IMR-90 (cell line): ENCODE results near the gene LAPTM5. TPM values are rescaled to one million over a fixed set of nuclear protein-coding genes. Genes with fewer than 3 reads are reported as not detected.

Source experiments
- ATAC-seq: fragments of 200-7000 bp; cut with Tn5 transposase; 2 replicates; pipeline ENCODE4 v1.9.1; 2020; ENCODE audit warnings: low read depth, mild to moderate bottlenecking, moderate library complexity
- BruUV-seq: library from RNA; stranded (reverse); fragments of 400-500 nt; replicated peaks from 2 replicates; lab custom pipeline; 2021; lab: Mats Ljungman, UMichigan
- CTCF ChIA-PET: fragments of 300-600 bp; formaldehyde crosslinking; extraction: SDS; loops from one replicate; lab custom pipeline; 2021; ENCODE audit warnings: antibody characterized with exemption; lab: Yijun Ruan, JAX
- POLR2A ChIA-PET: fragments of 300-600 bp; sonication (Branson Sonifier 250); formaldehyde crosslinking; loops from one replicate; lab custom pipeline; 2022; ENCODE audit warnings: antibody characterized with exemption; ENCODE audit not compliant: unreplicated experiment; lab: Charles Lee
- DNase-seq: peaks from one replicate; pipeline ENCODE4 v3.0.0; 2013
- H2AFZ ChIP-seq: replicated peaks from 2 replicates; pipeline ENCODE3; 2013; ENCODE audit warnings: low read length, mild to moderate bottlenecking; ENCODE audit not compliant: poor library complexity
- H2AK5ac ChIP-seq: 2 replicates; pipeline ENCODE4 v1.6.1; 2013; ENCODE audit warnings: low read depth, low read length, inconsistent platforms
- H2AK9ac ChIP-seq: replicated peaks from 2 replicates; pipeline ENCODE3; 2013; ENCODE audit warnings: mild to moderate bottlenecking, low read depth, low read length, moderate library complexity; ENCODE audit not compliant: poor library complexity
- H2BK120ac ChIP-seq: 2 replicates; pipeline ENCODE4 v1.6.1; 2013; ENCODE audit warnings: low read depth, low read length, inconsistent platforms
- H2BK15ac ChIP-seq: 3 replicates; pipeline ENCODE4 v1.6.1; 2013; ENCODE audit warnings: low read depth, low read length, inconsistent platforms
- H2BK20ac ChIP-seq: 2 replicates; pipeline ENCODE4 v1.6.1; 2013; ENCODE audit warnings: low read depth, mild to moderate bottlenecking, inconsistent platforms, low read length, moderate library complexity
- H2BK5ac ChIP-seq: 2 replicates; pipeline ENCODE4 v1.6.1; 2013; ENCODE audit warnings: mild to moderate bottlenecking, low read depth, low read length, inconsistent platforms; ENCODE audit not compliant: poor library complexity, severe bottlenecking
- H3K14ac ChIP-seq: replicated peaks from 2 replicates; pipeline ENCODE4 v1.6.1; 2013; ENCODE audit warnings: low read depth, low read length, inconsistent platforms
- H3K18ac ChIP-seq: 2 replicates; pipeline ENCODE4 v1.6.1; 2013; ENCODE audit warnings: low read depth, low read length, control low read depth
- H3K23ac ChIP-seq: 2 replicates; pipeline ENCODE4 v1.6.1; 2013; ENCODE audit warnings: low read depth, low read length, inconsistent platforms
- H3K27ac ChIP-seq: 2 replicates; pipeline ENCODE4 v1.5.1; 2013; ENCODE audit warnings: mild to moderate bottlenecking, control low read depth, low read length; ENCODE audit not compliant: insufficient read depth
- H3K27me3 ChIP-seq: 2 replicates; pipeline ENCODE4 v1.6.1; 2013; ENCODE audit warnings: low read length; ENCODE audit not compliant: control insufficient read depth, insufficient read depth
- H3K36me3 ChIP-seq: 2 replicates; pipeline ENCODE4 v1.6.1; 2013; ENCODE audit warnings: low read length, mixed read lengths; ENCODE audit not compliant: control insufficient read depth, insufficient read depth
- H3K4ac ChIP-seq: 2 replicates; pipeline ENCODE4 v1.6.1; 2013; ENCODE audit warnings: low read depth, low read length, inconsistent platforms
- H3K4me1 ChIP-seq: 2 replicates; pipeline ENCODE4 v1.6.1; 2013; ENCODE audit warnings: low read length, mixed read lengths; ENCODE audit not compliant: control insufficient read depth, insufficient read depth
- H3K4me2 ChIP-seq: 2 replicates; pipeline ENCODE4 v1.6.1; 2013; ENCODE audit warnings: low read depth, mild to moderate bottlenecking, control low read depth, low read length, moderate library complexity
- H3K4me3 ChIP-seq: 2 replicates; pipeline ENCODE4 v1.5.1; 2013; ENCODE audit warnings: low read depth, mild to moderate bottlenecking, control low read depth, low read length, moderate library complexity; ENCODE audit not compliant: insufficient read depth
- H3K56ac ChIP-seq: 2 replicates; pipeline ENCODE4 v1.6.1; 2013; ENCODE audit warnings: low read length, inconsistent platforms; ENCODE audit not compliant: insufficient read depth; ENCODE audit errors: extremely low read depth
- H3K79me1 ChIP-seq, 2 experiments: 2 replicates each; pipeline ENCODE4 v1.6.1; 2013; ENCODE audit warnings: low read length in 2 of 2, inconsistent platforms in 1 of 2, low read depth in 1 of 2
- H3K9ac ChIP-seq: 2 replicates; pipeline ENCODE4 v1.6.1; 2013; ENCODE audit warnings: low read depth, low read length, control low read depth
- H3K9me1 ChIP-seq: 2 replicates; pipeline ENCODE4 v1.6.1; 2013; ENCODE audit warnings: low read length, inconsistent platforms; ENCODE audit not compliant: insufficient read depth
- H3K9me3 ChIP-seq: 2 replicates; pipeline ENCODE4 v1.6.1; 2013; ENCODE audit warnings: low read length; ENCODE audit not compliant: control insufficient read depth, insufficient read depth
- H4K20me1 ChIP-seq: 2 replicates; pipeline ENCODE4 v1.6.1; 2013; ENCODE audit warnings: low read length, inconsistent platforms; ENCODE audit not compliant: insufficient read depth
- H4K5ac ChIP-seq: 2 replicates; pipeline ENCODE4 v1.6.1; 2013; ENCODE audit warnings: mild to moderate bottlenecking, low read depth, low read length, control low read depth
- H4K8ac ChIP-seq, 2 experiments: 2 replicates each; pipeline ENCODE4 v1.6.1; 2013; ENCODE audit warnings: low read depth in 2 of 2, low read length in 2 of 2, control low read depth in 1 of 2, inconsistent platforms in 1 of 2
- H4K91ac ChIP-seq: 2 replicates; pipeline ENCODE4 v1.6.1; 2013; ENCODE audit warnings: low read depth, low read length, inconsistent platforms; ENCODE audit not compliant: insufficient read depth
- FOS ChIP-seq: fragments of 150-350 bp; IDR thresholded peaks from 2 replicates; pipeline ENCODE4 v1.6.1; 2016; ENCODE audit warnings: low read depth, low read length
- SMC3 ChIP-seq: fragments of 150-350 bp; IDR thresholded peaks from 2 replicates; pipeline ENCODE4 v1.6.1; 2016; ENCODE audit warnings: low read depth, mild to moderate bottlenecking, antibody characterized with exemption, low read length, moderate library complexity
- WGBS, 2 experiments: methylation state at CpG; one replicate each; pipeline versions ENCODE4 v1.1.5 to v1.1.7; 2013; ENCODE audit warnings: missing lambda C conversion rate in 2 of 2; ENCODE audit not compliant: insufficient read length in 1 of 2; ENCODE audit errors: extremely low coverage in 2 of 2; 5-methylcytosine and 5-hydroxymethylcytosine counted together
- dilution Hi-C: fragments of 300-500 bp; cut with HindIII; formaldehyde crosslinking; loops from one replicate; pipeline ENCODE4 v1.14.3; 2018; ENCODE audit warnings: low sequenced_read_pairs; ENCODE audit not compliant: unreplicated experiment
- in situ Hi-C: fragments of 300-500 bp; cut with MboI; formaldehyde crosslinking; loops from 3 replicates; pipeline ENCODE4 v1.14.3; 2019; ENCODE audit warnings: low sequenced_read_pairs, inconsistent platforms, mixed read lengths
- intact Hi-C: fragments of 100-400 bp; cut with micrococcal nuclease; formaldehyde crosslinking; loops from 2 replicates; pipeline ENCODE4 v1.10.0; 2022
- polyA plus RNA-seq, 3 experiments: library from polyadenylated mRNA; depleted of rRNA; stranded (reverse); fragments of >200 nt; gene quantifications; 2 replicates each; pipeline ENCODE4 v1.2.3, GENCODE V29; 2012; ENCODE audit warnings: low replicate concordance in 1 of 3
- total RNA-seq: library from RNA; depleted of rRNA; stranded (reverse); fragments of >200 nt; gene quantifications from 2 replicates; pipeline ENCODE4 v1.2.3, GENCODE V29; 2012
- TF ChIP-seq, protein P1 (sequence below): fragments of 150-350 bp; IDR thresholded peaks from 2 replicates; pipeline ENCODE4 v1.6.1; 2017; ENCODE audit warnings: mild to moderate bottlenecking, antibody characterized with exemption, low read length, low read depth

Gene LAPTM5
- total and polyA plus RNA-seq, 2 of the 4 experiments (the other 2 are of a cell fraction), result 0.09 TPM; not detected in 1

DNA sequence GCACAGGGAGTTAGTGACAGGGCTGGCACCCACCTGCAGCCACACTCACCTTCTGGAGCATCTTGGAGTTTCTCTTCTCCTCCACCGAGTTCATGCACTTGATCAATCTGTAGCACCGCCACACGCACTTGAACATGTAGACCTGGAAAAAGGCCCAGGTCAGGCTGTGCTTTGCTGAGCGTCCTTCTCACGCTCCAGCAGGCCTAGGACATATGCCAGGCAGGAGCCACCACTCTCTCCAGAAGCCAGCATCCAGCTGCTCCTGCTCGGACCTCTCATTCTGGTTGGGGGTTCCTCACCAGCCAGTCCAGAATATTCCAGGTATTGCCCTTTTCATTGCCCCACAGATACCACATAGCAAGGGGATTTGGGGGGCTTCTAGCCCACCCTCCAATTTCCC, 22.4 kb downstream of the LAPTM5 start:
- WGBS, 2 experiments, result 72% methylated on average over 4 of the region's 6 CpGs; no CpG with 5 or more reads in 1 of the 2 experiments
- H3K4me1 ChIP-seq, result no peaks in the 10 kb centered on the region
- H3K9me1 ChIP-seq, result no peaks in the 10 kb centered on the region
- ChIA-PET CTCF (no interaction called here), POLR2A (no interaction called here)
- peaks cover 37% of the 10 kb centered on the region for H3K27me3 ChIP-seq
- DNase-seq (no peak), ATAC-seq (no peak)
- H3K9ac ChIP-seq, result no peak overlapping the region
- no peak overlapping the region for H3K4me3 ChIP-seq
- dilution Hi-C loops (no loop called here), intact Hi-C loops (no loop called here), in situ Hi-C loops (no loop called here)
- no peak overlapping the region for H2AFZ ChIP-seq
- H3K4ac ChIP-seq, result no peak overlapping the region
- H4K91ac ChIP-seq, result no peak overlapping the region
- no peak overlapping the region for H2AK5ac ChIP-seq
- H2BK120ac ChIP-seq, result no peak overlapping the region
- no peaks in the 10 kb centered on the region for H4K20me1 ChIP-seq
- TF ChIP-seq, protein P1, sequence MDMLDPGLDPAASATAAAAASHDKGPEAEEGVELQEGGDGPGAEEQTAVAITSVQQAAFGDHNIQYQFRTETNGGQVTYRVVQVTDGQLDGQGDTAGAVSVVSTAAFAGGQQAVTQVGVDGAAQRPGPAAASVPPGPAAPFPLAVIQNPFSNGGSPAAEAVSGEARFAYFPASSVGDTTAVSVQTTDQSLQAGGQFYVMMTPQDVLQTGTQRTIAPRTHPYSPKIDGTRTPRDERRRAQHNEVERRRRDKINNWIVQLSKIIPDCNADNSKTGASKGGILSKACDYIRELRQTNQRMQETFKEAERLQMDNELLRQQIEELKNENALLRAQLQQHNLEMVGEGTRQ, result no peak
- TF ChIP-seq SMC3 (no peak), FOS (no peak)
- BruUV-seq, result no TSS peak
- H3K79me1 ChIP-seq, result no peaks in the 10 kb centered on the region
- no peak overlapping the region for H3K4me2 ChIP-seq
- no peak overlapping the region for H3K23ac ChIP-seq
- no peak overlapping the region for H2AK9ac ChIP-seq
- H4K8ac ChIP-seq, result no peak overlapping the region
- H2BK15ac ChIP-seq, result no peak overlapping the region
- no peak overlapping the region for H3K14ac ChIP-seq
- H3K9me3 ChIP-seq, result peaks cover 7% of the 10 kb centered on the region
- H3K56ac ChIP-seq, result no peak overlapping the region
- no peak overlapping the region for H3K27ac ChIP-seq
- H2BK5ac ChIP-seq, result no peak overlapping the region
- no peak overlapping the region for H4K5ac ChIP-seq
- no peaks in the 10 kb centered on the region for H3K36me3 ChIP-seq
- no peak overlapping the region for H2BK20ac ChIP-seq
- H3K18ac ChIP-seq, result no peak overlapping the region
